DND-41 (cell line): Measurements from ENCODE around the gene GADD45B.

Experiments
- ATAC-seq: fragments of 200-7000 bp; cut with Tn5 transposase; 3 replicates; pipeline ENCODE4 v1.9.1; 2021; ENCODE audit warnings: low read depth; ENCODE audit not compliant: insufficient read depth
- DNase-seq: peaks from one replicate; pipeline ENCODE4 v3.0.0-alpha.2; 2020
- H2AFZ ChIP-seq: 2 replicates; pipeline ENCODE4 v1.6.0; 2012; ENCODE audit warnings: low read depth, low read length
- H3K27ac ChIP-seq: 2 replicates; pipeline ENCODE4 v1.5.1; 2012; ENCODE audit warnings: low read length, inconsistent platforms
- H3K27me3 ChIP-seq: fragments of 200-600 bp; sonication (generic); 2 replicates; pipeline ENCODE4 v1.6.0; 2012; ENCODE audit warnings: low read length, mild to moderate bottlenecking, inconsistent platforms; ENCODE audit not compliant: insufficient read depth, poor library complexity
- H3K36me3 ChIP-seq: 2 replicates; pipeline ENCODE4 v1.5.1; 2012; ENCODE audit warnings: low read length, inconsistent platforms; ENCODE audit not compliant: insufficient read depth
- H3K4me1 ChIP-seq: 2 replicates; pipeline ENCODE4 v1.5.1; 2012; ENCODE audit warnings: mild to moderate bottlenecking, low read length; ENCODE audit not compliant: insufficient read depth
- H3K4me2 ChIP-seq: 2 replicates; pipeline ENCODE4 v1.6.0; 2012; ENCODE audit warnings: mild to moderate bottlenecking, moderate library complexity, low read length, inconsistent platforms; ENCODE audit not compliant: insufficient read depth
- H3K4me3 ChIP-seq, 2 experiments: fragments of 200-600 bp in 1 of 2; shearing (Covaris generic) in 1 of 2; 2 replicates each; pipeline ENCODE4 v1.5.1; 2012 to 2016; ENCODE audit warnings: inconsistent platforms in 2 of 2, low read length in 2 of 2, mild to moderate bottlenecking in 2 of 2, low read depth in 1 of 2, moderate library complexity in 1 of 2
- H3K79me2 ChIP-seq: 2 replicates; pipeline ENCODE4 v1.6.0; 2012; ENCODE audit warnings: low read length, inconsistent platforms; ENCODE audit not compliant: insufficient read depth
- H3K9ac ChIP-seq: 2 replicates; pipeline ENCODE4 v1.6.0; 2012; ENCODE audit warnings: low read depth, mild to moderate bottlenecking, inconsistent platforms, low read length, moderate library complexity
- H3K9me3 ChIP-seq: 2 replicates; pipeline ENCODE4 v1.5.1; 2012; ENCODE audit warnings: low read length, moderate library complexity, mild to moderate bottlenecking, inconsistent platforms; ENCODE audit not compliant: insufficient read depth, severe bottlenecking
- H4K20me1 ChIP-seq: 2 replicates; pipeline ENCODE4 v1.6.0; 2012; ENCODE audit warnings: low read length; ENCODE audit not compliant: insufficient read depth
- CTCF ChIP-seq: IDR thresholded peaks from 2 replicates; pipeline ENCODE4 v1.5.1; 2012; ENCODE audit warnings: borderline replicate concordance, low read length, moderate library complexity, mild to moderate bottlenecking; ENCODE audit not compliant: poor library complexity, severe bottlenecking; ENCODE audit errors: extremely low read depth
- EZH2 ChIP-seq: IDR thresholded peaks from 3 replicates; pipeline ENCODE4 v1.6.1; 2012; ENCODE audit warnings: borderline replicate concordance, low read depth, mild to moderate bottlenecking, moderate library complexity, low read length, inconsistent platforms; ENCODE audit not compliant: severe bottlenecking

GADD45B gene

GRCh38 chr19:2507109-2507508 lies 31.2 kb downstream of the GADD45B start:
- ATAC-seq (peak; percentile 57; the same call in 2 of the 3 replicates), DNase-seq (peak; percentile 35)
- no peaks in the 10 kb centered on the region for H3K27me3 ChIP-seq
- H3K4me3 ChIP-seq, result no peak overlapping the region
- TF ChIP-seq EZH2 (no peak), CTCF (no peak)
- no peak overlapping the region for H3K4me2 ChIP-seq
- no peaks in the 10 kb centered on the region; the same call in 1 of the 2 replicates for H4K20me1 ChIP-seq
- no peak overlapping the region for H3K9ac ChIP-seq
- peaks cover 4% of the 10 kb centered on the region for H3K4me1 ChIP-seq
- no peaks in the 10 kb centered on the region for H3K36me3 ChIP-seq
- H3K9me3 ChIP-seq, result no peaks in the 10 kb centered on the region
- peak overlapping the region; percentile 39; the same call in 1 of the 2 replicates for H2AFZ ChIP-seq
- H3K27ac ChIP-seq, result 0 out of 2 replicates have a peak overlapping the region, but pooled peaks have one; percentile 16
- H3K79me2 ChIP-seq, result no peaks in the 10 kb centered on the region

- no peak for TF ChIP-seq EZH2
- TF ChIP-seq CTCF, result no peak
- no peak overlapping the region for H3K4me2 ChIP-seq
- no peaks in the 10 kb centered on the region for H3K27me3 ChIP-seq
These were observed 33.2 kb downstream of the GADD45B start for GRCh38 chr19:2509096-2509495.

GRCh38 chr19:2511570-2511969 lies 35.6 kb downstream of the GADD45B start:
- ATAC-seq (no peak), DNase-seq (no peak)
- no peak overlapping the region for H2AFZ ChIP-seq
- no peaks in the 10 kb centered on the region; the same call in 1 of the 2 replicates for H4K20me1 ChIP-seq
- no peak overlapping the region for H3K4me3 ChIP-seq
- H3K4me2 ChIP-seq, result no peak overlapping the region
- H3K9me3 ChIP-seq, result no peaks in the 10 kb centered on the region
- H3K9ac ChIP-seq, result no peak overlapping the region
- no peaks in the 10 kb centered on the region for H3K27me3 ChIP-seq
- TF ChIP-seq CTCF (no peak), EZH2 (no peak)
- no peak overlapping the region for H3K27ac ChIP-seq
- H3K4me1 ChIP-seq, result peaks cover 4% of the 10 kb centered on the region
- no peaks in the 10 kb centered on the region for H3K79me2 ChIP-seq
- H3K36me3 ChIP-seq, result no peaks in the 10 kb centered on the region

More at GRCh38 chr19:2509096-2509495, 33.2 kb downstream of the GADD45B start:
- Histone ChIP-seq H3K9ac (no peak overlapping the region), H4K20me1 (no peaks in the 10 kb centered on the region; the same call in 1 of the 2 replicates), H2AFZ (no peak overlapping the region), H3K9me3 (no peaks in the 10 kb centered on the region), H3K36me3 (no peaks in the 10 kb centered on the region), H3K4me1 (peaks cover 4% of the 10 kb centered on the region), H3K79me2 (no peaks in the 10 kb centered on the region), H3K27ac (no peak overlapping the region), H3K4me3 (no peak overlapping the region)
- DNase-seq (no peak), ATAC-seq (no peak)
